Fibroblast of lung (primary cell): ENCODE results near the gene C1QTNF7. TPM values are rescaled to one million over a fixed set of nuclear protein-coding genes. Genes with fewer than 3 reads are reported as not detected.

ENCODE experiments used
- DNase-seq, 2 donors: peaks; one replicate each; pipeline versions ENCODE4 v3.0.0 to v3.0.0-alpha.2; 2010; ENCODE audit warnings: low read depth in 2 of 2
- H2AFZ ChIP-seq: 2 replicates; pipeline ENCODE4 v1.5.1; 2012; ENCODE audit warnings: low read length, control low read depth, inconsistent platforms
- H3K27ac ChIP-seq: 2 replicates; pipeline ENCODE4 v1.5.1; 2011; ENCODE audit warnings: low read length, control low read depth; ENCODE audit not compliant: insufficient read depth
- H3K27me3 ChIP-seq: 2 replicates; pipeline ENCODE4 v1.5.1; 2011; ENCODE audit warnings: mild to moderate bottlenecking, low read length; ENCODE audit not compliant: control insufficient read depth, insufficient read depth
- H3K36me3 ChIP-seq: 2 replicates; pipeline ENCODE4 v1.5.1; 2011; ENCODE audit warnings: low read length; ENCODE audit not compliant: control insufficient read depth, insufficient read depth
- H3K4me1 ChIP-seq: 2 replicates; pipeline ENCODE4 v1.5.1; 2011; ENCODE audit warnings: low read length; ENCODE audit not compliant: control insufficient read depth, insufficient read depth; ENCODE audit errors: extremely low read depth
- H3K4me2 ChIP-seq: 2 replicates; pipeline ENCODE4 v1.5.1; 2011; ENCODE audit warnings: low read length, control low read depth; ENCODE audit not compliant: insufficient read depth; ENCODE audit errors: extremely low read depth
- H3K4me3 ChIP-seq, 4 experiments: fragments of 200-600 bp in 1 of 4; sonication (generic) in 1 of 4; replicated peaks in 1 of 4; 2 replicates each; pipeline ENCODE4 v1.5.1; 2011 to 2016; ENCODE audit warnings: low read length in 4 of 4, low read depth in 3 of 4, mild to moderate bottlenecking in 3 of 4, control low read depth in 2 of 4, inconsistent platforms in 1 of 4, mixed read lengths in 1 of 4; ENCODE audit not compliant: insufficient read depth in 1 of 4; ENCODE audit errors: control extremely low read depth in 1 of 4
- H3K79me2 ChIP-seq: 2 replicates; pipeline ENCODE4 v1.5.1; 2012; ENCODE audit warnings: mild to moderate bottlenecking, low read length, inconsistent platforms; ENCODE audit not compliant: control insufficient read depth, insufficient read depth
- H3K9ac ChIP-seq: 2 replicates; pipeline ENCODE4 v1.5.1; 2011; ENCODE audit warnings: mild to moderate bottlenecking, low read length, control low read depth; ENCODE audit not compliant: insufficient read depth
- H3K9me3 ChIP-seq: 2 replicates; pipeline ENCODE4 v1.5.1; 2012; ENCODE audit warnings: low read depth, low read length; ENCODE audit not compliant: control insufficient read depth, insufficient read depth
- H4K20me1 ChIP-seq: 2 replicates; pipeline ENCODE4 v1.5.1; 2011; ENCODE audit warnings: low read length; ENCODE audit not compliant: control insufficient read depth, insufficient read depth; ENCODE audit errors: extremely low read depth
- CTCF ChIP-seq, 2 donors: IDR thresholded peaks in 1 of 2; conservative IDR thresholded peaks in 1 of 2; 1 replicate in 1 of 2; 2 replicates in 1 of 2; pipeline ENCODE4 v1.5.1; 2011 to 2012; ENCODE audit warnings: low read length in 2 of 2, control low read depth in 1 of 2, inconsistent platforms in 1 of 2, low read depth in 1 of 2, mild to moderate bottlenecking in 1 of 2
- EZH2 ChIP-seq: IDR thresholded peaks from 2 replicates; pipeline ENCODE4 v1.5.1; 2012; ENCODE audit warnings: low read length, control low read depth, mild to moderate bottlenecking; ENCODE audit errors: missing control alignments
- polyA plus RNA-seq, 2 donors: library from polyadenylated mRNA; depleted of rRNA in 1 of 2; stranded (reverse) in 1 of 2; unstranded in 1 of 2; fragments of >200 nt; gene quantifications; 2 replicates each; pipeline ENCODE4 v1.2.1, GENCODE V29; 2011 to 2012; ENCODE audit warnings: missing spikeins in 1 of 2
- total RNA-seq: library from RNA; depleted of rRNA; stranded (reverse); fragments of >200 nt; gene quantifications from 2 replicates; pipeline ENCODE4 v1.2.1, GENCODE V29; 2014

Gene C1QTNF7
- total and polyA plus RNA-seq, 2 donors (not counting 1 experiment from before 2014, with no cell fraction given) = 3.0 to 4.9 TPM

GRCh38 chr4:15458616-15459015 is 30.8 kb downstream of the C1QTNF7 start:
- Histone ChIP-seq H3K9me3 (no peaks in the 10 kb centered on the region), H3K4me2 (no peak overlapping the region), H3K36me3 (no peaks in the 10 kb centered on the region), H4K20me1 (no peaks in the 10 kb centered on the region), H3K4me3 (no peak overlapping the region), H3K9ac (no peak overlapping the region), H3K27ac (no peak overlapping the region), H2AFZ (no peak overlapping the region), H3K79me2 (no peaks in the 10 kb centered on the region), H3K27me3 (no peaks in the 10 kb centered on the region), H3K4me1 (peaks cover 18% of the 10 kb centered on the region)
- TF ChIP-seq EZH2 = no peak
- TF ChIP-seq CTCF (conservative IDR thresholded peaks at IDR 0.05 in 1 of 2, IDR thresholded peaks at IDR 0.05 in 1 of 2; ENCODE audit: low read depth in 1 of 2, low read length in 2 of 2) = no peak
- no peak for DNase-seq

- H3K36me3 ChIP-seq = no peaks in the 10 kb centered on the region
- no peak overlapping the region for H3K4me2 ChIP-seq
- no peak overlapping the region for H3K4me3 ChIP-seq
- H3K79me2 ChIP-seq = no peaks in the 10 kb centered on the region
- no peak overlapping the region for H3K27ac ChIP-seq
- H3K9ac ChIP-seq = no peak overlapping the region
- H3K9me3 ChIP-seq = no peaks in the 10 kb centered on the region
- no peaks in the 10 kb centered on the region for H3K27me3 ChIP-seq
- H2AFZ ChIP-seq = no peak overlapping the region
- no peaks in the 10 kb centered on the region for H4K20me1 ChIP-seq
- no peak for DNase-seq
- peaks cover 18% of the 10 kb centered on the region for H3K4me1 ChIP-seq
- TF ChIP-seq CTCF (conservative IDR thresholded peaks at IDR 0.05 in 1 of 2, IDR thresholded peaks at IDR 0.05 in 1 of 2; ENCODE audit: low read depth in 1 of 2, low read length in 2 of 2) (no peak), EZH2 (no peak)
Observed at GRCh38 chr4:15459706-15460105, 31.9 kb downstream of the C1QTNF7 start.

GRCh38 chr4:15466596-15466995 is 38.8 kb downstream of the C1QTNF7 start:
- Histone ChIP-seq H3K27ac (no peak overlapping the region), H3K4me2 (no peak overlapping the region), H4K20me1 (no peaks in the 10 kb centered on the region), H2AFZ (no peak overlapping the region), H3K27me3 (no peaks in the 10 kb centered on the region), H3K79me2 (no peaks in the 10 kb centered on the region), H3K4me1 (peaks cover 3% of the 10 kb centered on the region), H3K9ac (no peak overlapping the region), H3K9me3 (no peaks in the 10 kb centered on the region), H3K4me3 (no peak overlapping the region), H3K36me3 (no peaks in the 10 kb centered on the region)
- DNase-seq = no peak
- TF ChIP-seq EZH2 = no peak
- TF ChIP-seq CTCF (conservative IDR thresholded peaks at IDR 0.05 in 1 of 2, IDR thresholded peaks at IDR 0.05 in 1 of 2; ENCODE audit: low read depth in 1 of 2, low read length in 2 of 2) = no peak
